Ovary (tissue), 9 donors: ENCODE results near the gene CC2D1A. TPM values are rescaled to one million over a fixed set of nuclear protein-coding genes. Genes with fewer than 3 reads are reported as not detected.

Source experiments
- DNase-seq, 5 donors: peaks; one replicate each; pipeline ENCODE4 v3.0.0-alpha.2; 2019 to 2020
- H3K27ac ChIP-seq, 2 donors: fragments of 200-600 bp; one replicate each; pipeline versions ENCODE4 v1.5.1 to v1.8.0; 2019 to 2022
- H3K27me3 ChIP-seq: fragments of 200-600 bp; one replicate; pipeline ENCODE4 v1.8.0; 2022
- H3K36me3 ChIP-seq: fragments of 200-600 bp; sonication (generic); one replicate; pipeline ENCODE4 v1.5.1; 2019
- H3K4me1 ChIP-seq: one replicate; pipeline ENCODE4 v1.8.1; 2013; ENCODE audit warnings: mild to moderate bottlenecking, moderate library complexity; ENCODE audit not compliant: insufficient read depth
- H3K4me3 ChIP-seq: fragments of 200-600 bp; sonication (generic); one replicate; pipeline ENCODE4 v1.5.1; 2017
- H3K9me3 ChIP-seq, 2 donors: fragments of 200-600 bp in 1 of 2; sonication (generic) in 1 of 2; one replicate each; pipeline versions ENCODE4 v1.5.1 to v1.8.1; 2013 to 2019; ENCODE audit warnings: mild to moderate bottlenecking in 1 of 2, moderate library complexity in 1 of 2
- EP300 ChIP-seq: sonication (generic); formaldehyde crosslinking; IDR thresholded peaks from one replicate; pipeline ENCODE4 v1.6.1; 2017; ENCODE audit warnings: antibody characterized with exemption
- POLR2A ChIP-seq: fragments of 450-650 bp; IDR thresholded peaks from one replicate; pipeline ENCODE4 v1.6.1; 2017; ENCODE audit warnings: antibody characterized with exemption, mild to moderate bottlenecking, moderate library complexity
- WGBS, 3 donors: extraction: QIAGEN DNeasy Blood & Tissue Kit in 1 of 3; methylation state at CpG; one replicate each; pipeline versions ENCODE4 v1.1.5 to v1.1.7; 2013 to 2017; 5-methylcytosine and 5-hydroxymethylcytosine counted together
- intact Hi-C, 4 donors: fragments of 100-400 bp; cut with DNase I; formaldehyde crosslinking; loops; one replicate each; pipeline versions ENCODE4 v1.11.0 to v1.15.1; 2022 to 2023
- polyA plus RNA-seq, 2 donors: library from polyadenylated mRNA; stranded (reverse); fragments of 200-250 nt in 1 of 2; fragments of 350-450 nt in 1 of 2; fragmentation: Illumina TruSeq in 1 of 2; extraction: RNeasy Lipid Tissue Mini Kit (QIAGEN cat#74804) in 1 of 2; gene quantifications; one replicate each; pipeline ENCODE4 v1.2.3, GENCODE V29; 2013 to 2014
- total RNA-seq, 7 donors: library from RNA; depleted of rRNA in 2 of 7; stranded (reverse); fragments of >200 nt in 2 of 7; fragmentation: NEBNext Ultra II Directional in 3 of 7; extraction: Animal tissue kit (Norgen Biotek cat#: 25700) in 3 of 7; gene quantifications; one replicate each; pipeline versions ENCODE4 v1.1.0 to v1.2.4, GENCODE V29; 2016 to 2023
- TF ChIP-seq, protein P1 (sequence below), 3 donors: fragments of 450-650 bp in 2 of 3; fragments of 200-600 bp in 1 of 3; IDR thresholded peaks; one replicate each; pipeline versions ENCODE4 v1.5.1 to v1.8.0; 2016 to 2022; ENCODE audit warnings: antibody characterized with exemption in 3 of 3, mild to moderate bottlenecking in 1 of 3
- donor health status: DM: no; HTN: no; CAD: no; lungs with moderate emphysema.
- donor health status: DM: no; HTN: no; CAD: no.
- donor health status: Bipolar disorder and iron deficiency.
- donor health status: DM: yes; HTN: yes; CAD: no.
- donor health status: DM: no; HTN: no; CAD: no.
- donor health status: DM: yes; HTN: yes; CAD: no.

CC2D1A gene
- total and polyA plus RNA-seq, 9 donors: 13.1 to 38.1 (median 29.6) TPM

DNA sequence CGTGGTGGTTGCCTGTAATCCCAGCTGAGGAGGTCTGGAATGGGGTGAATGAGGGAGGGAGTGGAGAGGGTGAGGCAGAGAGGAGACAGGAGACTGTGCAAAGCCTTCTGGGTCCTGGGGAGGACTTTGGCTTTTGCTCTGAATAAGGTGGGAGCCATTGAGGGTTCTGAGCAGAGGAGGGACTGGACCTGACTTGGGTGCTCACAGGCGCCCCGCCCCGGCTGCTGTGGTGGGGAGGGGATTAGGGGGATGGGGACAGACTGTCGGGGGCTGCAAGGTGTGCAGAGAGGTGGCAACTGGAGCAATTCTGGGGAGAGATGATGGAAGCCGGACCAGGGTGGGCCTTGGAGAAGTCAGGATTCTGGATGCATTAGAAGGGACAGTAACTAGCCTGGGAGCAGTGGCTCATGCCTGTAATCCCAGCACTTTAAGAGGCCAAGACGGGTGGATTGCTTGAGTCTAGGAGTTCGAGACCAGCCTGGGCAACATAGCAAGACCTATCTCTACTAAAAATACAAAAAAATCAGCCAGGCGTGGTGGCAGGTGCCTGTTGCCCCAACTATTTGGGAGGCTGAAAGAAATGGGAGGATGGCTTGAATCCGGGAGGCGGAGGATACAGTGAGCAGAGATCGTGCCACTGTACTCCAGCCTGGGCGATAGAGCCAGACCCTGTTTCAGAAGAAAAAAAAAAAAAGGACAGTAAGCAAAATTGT, 45.2 kb upstream of the CC2D1A start:
- H3K4me3 ChIP-seq: no peak overlapping the region
- no peak for TF ChIP-seq EP300
- TF ChIP-seq, protein P1, sequence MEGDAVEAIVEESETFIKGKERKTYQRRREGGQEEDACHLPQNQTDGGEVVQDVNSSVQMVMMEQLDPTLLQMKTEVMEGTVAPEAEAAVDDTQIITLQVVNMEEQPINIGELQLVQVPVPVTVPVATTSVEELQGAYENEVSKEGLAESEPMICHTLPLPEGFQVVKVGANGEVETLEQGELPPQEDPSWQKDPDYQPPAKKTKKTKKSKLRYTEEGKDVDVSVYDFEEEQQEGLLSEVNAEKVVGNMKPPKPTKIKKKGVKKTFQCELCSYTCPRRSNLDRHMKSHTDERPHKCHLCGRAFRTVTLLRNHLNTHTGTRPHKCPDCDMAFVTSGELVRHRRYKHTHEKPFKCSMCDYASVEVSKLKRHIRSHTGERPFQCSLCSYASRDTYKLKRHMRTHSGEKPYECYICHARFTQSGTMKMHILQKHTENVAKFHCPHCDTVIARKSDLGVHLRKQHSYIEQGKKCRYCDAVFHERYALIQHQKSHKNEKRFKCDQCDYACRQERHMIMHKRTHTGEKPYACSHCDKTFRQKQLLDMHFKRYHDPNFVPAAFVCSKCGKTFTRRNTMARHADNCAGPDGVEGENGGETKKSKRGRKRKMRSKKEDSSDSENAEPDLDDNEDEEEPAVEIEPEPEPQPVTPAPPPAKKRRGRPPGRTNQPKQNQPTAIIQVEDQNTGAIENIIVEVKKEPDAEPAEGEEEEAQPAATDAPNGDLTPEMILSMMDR (IDR thresholded peaks at IDR 0.05): no peak
- intact Hi-C loops: loop anchor here (5.0 to 10.0 kb wide), 8 partner anchors 56 to 696 kb away; partner anchors contain the start of genes C19orf53 (in 1 of the 4) and ZSWIM4 (in 1 of the 4)
- no peaks in the 10 kb centered on the region for H3K36me3 ChIP-seq
- no peaks in the 10 kb centered on the region for H3K9me3 ChIP-seq
- peak overlapping the region; percentile 6 to 76 for H3K27ac ChIP-seq
- DNase-seq: peak in 1 of 5 donors; percentile 46
- 71 to 75% (median 74%) methylated on average over 13 of the region's 13 CpGs for WGBS, 3 donors
- no peaks in the 10 kb centered on the region for H3K4me1 ChIP-seq
- no peaks in the 10 kb centered on the region for H3K27me3 ChIP-seq

GRCh38 chr19:13861392-13861713, 44.6 kb upstream of the CC2D1A start:
- Histone ChIP-seq H3K27ac (peak overlapping the region; percentile 76 to 77), H3K27me3 (no peaks in the 10 kb centered on the region), H3K36me3 (no peaks in the 10 kb centered on the region), H3K4me3 (peak overlapping the region; percentile 30), H3K4me1 (no peaks in the 10 kb centered on the region), H3K9me3 (no peaks in the 10 kb centered on the region)
- intact Hi-C loops: loop anchor here (5.0 to 10.0 kb wide), 8 partner anchors 57 to 697 kb away; partner anchors contain the start of genes C19orf53 (in 1 of the 4) and ZSWIM4 (in 1 of the 4)
- 19 to 25% (median 20%) methylated on average over 11 of the region's 11 CpGs for WGBS, 3 donors
- TF ChIP-seq POLR2A (no peak), EP300 (no peak)
- TF ChIP-seq, protein P1 (IDR thresholded peaks at IDR 0.05): no peak
- DNase-seq: no peak

GRCh38 chr19:13861714-13862531, 44.1 kb upstream of the CC2D1A start:
- Histone ChIP-seq H3K36me3 (no peaks in the 10 kb centered on the region), H3K4me1 (no peaks in the 10 kb centered on the region), H3K27ac (peak overlapping the region; percentile 76 to 77), H3K9me3 (no peaks in the 10 kb centered on the region), H3K4me3 (peak overlapping the region; percentile 30), H3K27me3 (no peaks in the 10 kb centered on the region)
- peak; percentile 93 to 98 (median 96) for DNase-seq
- TF ChIP-seq, protein P1 (IDR thresholded peaks at IDR 0.05): peak; percentile 97 to 99 (median 98)
- TF ChIP-seq POLR2A: peak; percentile 48
- no peak for TF ChIP-seq EP300
- intact Hi-C loops: loop anchor here (2.0 to 10.0 kb wide), 9 partner anchors 57 to 697 kb away; partner anchors contain the start of genes C19orf53 (in 1 of the 4) and ZSWIM4 (in 1 of the 4)
- 1 to 2% (median 1%) methylated on average over 27 of the region's 27 CpGs for WGBS, 3 donors

DNA sequence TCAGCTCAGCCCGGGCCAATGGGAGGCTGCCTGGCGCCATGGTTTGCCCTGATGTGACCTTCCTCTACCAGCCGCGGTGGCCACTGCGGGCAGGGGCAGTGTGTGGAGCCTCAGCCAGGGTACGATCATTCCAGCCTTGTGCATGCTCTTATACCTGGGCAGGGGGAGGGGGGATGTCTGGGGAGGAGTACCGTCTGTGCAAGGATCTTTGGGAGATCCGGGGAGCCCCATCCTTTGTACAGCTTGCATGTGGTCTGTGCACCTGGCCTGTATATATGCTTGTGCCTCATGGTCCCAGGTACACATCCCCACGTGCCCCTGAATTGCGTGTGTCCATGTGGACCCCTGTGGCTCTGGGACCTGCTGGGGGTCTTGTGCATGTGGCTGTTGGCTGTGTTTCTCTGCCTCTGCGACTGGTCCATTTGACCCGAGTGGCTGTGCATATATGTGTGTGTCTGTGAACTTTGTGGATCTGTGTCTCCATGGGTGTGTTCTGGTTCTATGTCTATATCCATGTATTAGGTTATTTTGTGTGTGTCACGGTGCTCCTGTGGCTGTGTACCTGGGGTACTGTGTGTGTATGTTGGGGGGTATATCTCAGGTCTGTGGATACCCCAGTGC, 41.8 kb upstream of the CC2D1A start:
- no peaks in the 10 kb centered on the region for H3K4me1 ChIP-seq
- H3K4me3 ChIP-seq: no peak overlapping the region
- DNase-seq: no peak
- no peaks in the 10 kb centered on the region for H3K27me3 ChIP-seq
- intact Hi-C loops: loop anchor here (5.0 to 10.0 kb wide), 8 partner anchors 59 to 699 kb away; partner anchors contain the start of genes C19orf53 (in 1 of the 4) and ZSWIM4 (in 1 of the 4)
- no peaks in the 10 kb centered on the region for H3K36me3 ChIP-seq
- TF ChIP-seq EP300 (no peak), POLR2A (no peak)
- TF ChIP-seq, protein P1 (IDR thresholded peaks at IDR 0.05): no peak
- H3K27ac ChIP-seq: no peak overlapping the region
- no peaks in the 10 kb centered on the region for H3K9me3 ChIP-seq
- WGBS, 3 donors: 45 to 53% (median 47%) methylated on average over 13 of the region's 13 CpGs
